Ureter (tissue), 1 donor: ENCODE measurements around the gene NEDD4L. TPM values are rescaled to one million over a fixed set of nuclear protein-coding genes. Genes with fewer than 3 reads are reported as not detected.

Experiments
- DNase-seq: peaks from one replicate; pipeline ENCODE4 v3.0.0-alpha.2; 2020; ENCODE audit warnings: low spot score
- total RNA-seq: library from RNA; stranded (reverse); gene quantifications from one replicate; pipeline ENCODE4 v1.2.4, GENCODE V29; 2023
- donor health status: DM: yes; HTN: yes; CAD: no.

NEDD4L gene
- total RNA-seq, 1 donor from 2014 or later = 299 TPM

- no peak for DNase-seq
Measured at GRCh38 chr18:58093311-58093803, 49.3 kb downstream of the NEDD4L start.

GRCh38 chr18:58095222-58095621 lies 51.2 kb downstream of the NEDD4L start:
- DNase-seq = no peak

- DNase-seq = no peak
Measured at GRCh38 chr18:58095655-58096054, 51.6 kb downstream of the NEDD4L start.

- no peak for DNase-seq
Measured at GRCh38 chr18:58096658-58097057, 52.6 kb downstream of the NEDD4L start.

- DNase-seq = no peak
Measured at GRCh38 chr18:58097121-58097906, 53.3 kb downstream of the NEDD4L start.

GRCh38 chr18:58097907-58098166 lies 53.8 kb downstream of the NEDD4L start:
- no peak for DNase-seq

- DNase-seq = no peak
Measured at GRCh38 chr18:58098706-58099105, 54.7 kb downstream of the NEDD4L start.

GRCh38 chr18:58100154-58100553 lies 56.1 kb downstream of the NEDD4L start:
- no peak for DNase-seq

- no peak for DNase-seq
Measured at GRCh38 chr18:58101291-58101794, 57.3 kb downstream of the NEDD4L start.

GRCh38 chr18:58102018-58102417 lies 58.0 kb downstream of the NEDD4L start:
- no peak for DNase-seq

- DNase-seq = no peak
Measured at GRCh38 chr18:58102875-58103274, 58.8 kb downstream of the NEDD4L start.

GRCh38 chr18:58103339-58103985 lies 59.4 kb downstream of the NEDD4L start:
- no peak for DNase-seq

GRCh38 chr18:58104096-58104495 lies 60.1 kb downstream of the NEDD4L start:
- no peak for DNase-seq

- no peak for DNase-seq
Measured at GRCh38 chr18:58105206-58105887, 61.3 kb downstream of the NEDD4L start.

GRCh38 chr18:58105888-58106260 lies 61.8 kb downstream of the NEDD4L start:
- no peak for DNase-seq

GRCh38 chr18:58106289-58107070 lies 62.5 kb downstream of the NEDD4L start:
- DNase-seq = no peak

- no peak for DNase-seq
Measured at GRCh38 chr18:58109256-58109655, 65.2 kb downstream of the NEDD4L start.

- no peak for DNase-seq
Measured at GRCh38 chr18:58110398-58110797, 66.4 kb downstream of the NEDD4L start.

- DNase-seq = no peak
Measured at GRCh38 chr18:58112174-58112573, 68.1 kb downstream of the NEDD4L start.

GRCh38 chr18:58113337-58113736 lies 69.3 kb downstream of the NEDD4L start:
- DNase-seq = no peak

GRCh38 chr18:58114766-58115165 lies 70.7 kb downstream of the NEDD4L start:
- DNase-seq = no peak

GRCh38 chr18:58116818-58117217 lies 72.8 kb downstream of the NEDD4L start:
- no peak for DNase-seq
